Measurements from ENCODE around the gene CUL5.
"Not testable (repeated sequence)": the region's sequence is repeated elsewhere in the genome, so short reads cannot be mapped to it uniquely, and the experiment has no call there.

The CUL5 gene

DNA sequence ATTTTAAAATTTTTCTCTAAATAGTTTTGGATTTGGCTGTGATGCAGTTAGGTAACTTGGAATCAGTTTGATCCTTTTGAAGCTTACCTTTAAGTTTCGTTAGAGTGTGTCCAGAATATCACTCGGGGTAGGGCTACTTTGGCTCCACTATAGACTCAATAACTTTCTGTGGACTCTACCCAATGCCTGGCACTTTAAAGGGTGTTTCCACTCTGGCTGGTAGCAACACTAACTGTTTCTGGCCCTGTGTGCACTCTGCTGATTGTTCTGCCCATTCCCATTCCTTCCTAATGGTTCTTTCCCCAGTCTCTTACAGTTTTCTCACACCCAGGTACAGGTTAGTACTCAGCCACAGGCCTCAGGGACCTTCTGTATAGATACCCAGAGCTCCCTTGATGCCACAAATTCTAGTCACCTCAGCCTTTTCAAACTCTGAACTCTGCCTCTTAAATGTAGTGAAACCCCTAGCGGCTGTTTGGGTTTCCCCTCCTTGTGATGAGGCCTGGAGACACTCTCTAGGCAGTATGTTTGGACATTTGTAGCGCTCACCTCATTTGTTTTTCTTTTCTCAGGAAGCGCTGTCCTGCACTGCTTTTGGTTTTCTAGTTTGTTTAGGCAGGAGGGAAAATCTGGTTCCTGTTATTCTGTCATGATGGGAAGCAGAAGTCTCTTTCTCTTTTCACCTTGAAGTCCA, 16.8 kb downstream of the CUL5 start:
- DNase-seq = no peak

DNA sequence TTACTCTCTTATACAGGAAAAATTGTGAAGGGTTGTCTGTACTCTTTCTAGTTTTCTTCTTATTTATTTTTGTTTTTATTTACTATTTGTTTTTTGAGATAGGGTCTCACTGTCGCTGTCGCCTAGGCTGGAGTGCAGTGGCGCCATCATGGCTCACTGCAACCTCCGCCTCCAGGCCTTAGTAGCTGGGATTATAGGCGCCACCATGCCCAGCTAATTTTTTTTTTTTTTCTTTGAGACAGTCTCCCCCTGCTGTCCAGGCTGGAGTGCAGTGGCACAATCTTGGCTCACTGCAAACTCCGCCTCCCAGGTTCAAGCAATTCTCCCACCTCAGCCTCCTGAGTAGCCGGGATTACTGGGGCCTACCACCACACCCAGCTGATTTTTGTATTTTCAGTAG, 18.4 kb downstream of the CUL5 start:
- no peak for DNase-seq

DNA sequence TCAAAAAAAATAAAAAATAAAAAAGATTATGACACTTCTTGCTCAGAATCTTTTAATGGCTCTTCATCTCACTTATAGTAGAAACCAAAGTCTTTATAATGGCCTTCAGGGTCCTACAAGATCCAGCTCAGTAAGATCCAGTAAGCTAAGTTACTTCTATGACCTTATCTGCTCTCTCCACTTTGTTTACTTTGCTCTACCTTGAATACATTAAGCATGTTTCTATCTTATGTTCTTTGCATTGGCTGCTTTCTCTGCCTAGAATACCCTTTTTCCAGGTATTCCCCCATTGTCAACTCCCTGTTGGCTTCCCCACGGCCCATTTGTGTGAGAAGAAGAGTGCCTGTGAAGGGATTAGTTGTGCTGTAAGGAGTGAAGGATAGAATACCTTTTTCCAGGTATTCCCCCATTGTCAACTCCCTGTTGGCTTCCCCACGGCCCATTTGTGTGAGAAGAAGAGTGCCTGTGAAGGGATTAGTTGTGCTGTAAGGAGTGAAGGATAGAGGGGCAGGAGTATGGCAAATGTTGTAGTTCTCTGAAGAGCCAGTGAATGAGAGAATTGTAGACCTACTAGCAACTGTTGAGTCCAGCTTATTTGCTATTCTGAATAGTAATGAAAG, 20.2 kb downstream of the CUL5 start:
- DNase-seq = not testable (repeated sequence)

DNA sequence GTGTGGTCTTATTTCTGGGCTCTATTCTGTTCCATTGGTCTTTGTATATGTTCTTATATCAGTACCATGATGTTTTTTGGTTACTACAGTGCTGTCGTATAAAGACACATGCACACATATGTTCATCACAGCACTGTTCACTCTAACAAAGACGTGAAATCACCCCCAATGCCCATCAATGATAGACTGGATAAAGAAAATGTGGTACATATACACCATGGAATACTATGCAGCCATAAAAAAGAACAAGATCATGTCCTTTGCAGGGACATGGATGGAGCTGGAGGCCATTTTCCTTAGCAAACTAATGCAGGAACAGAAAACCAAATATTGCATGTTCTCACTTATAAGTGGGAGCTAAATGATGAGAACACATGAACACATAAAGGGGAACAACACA, 22.9 kb downstream of the CUL5 start:
- DNase-seq = not testable (repeated sequence)

DNA sequence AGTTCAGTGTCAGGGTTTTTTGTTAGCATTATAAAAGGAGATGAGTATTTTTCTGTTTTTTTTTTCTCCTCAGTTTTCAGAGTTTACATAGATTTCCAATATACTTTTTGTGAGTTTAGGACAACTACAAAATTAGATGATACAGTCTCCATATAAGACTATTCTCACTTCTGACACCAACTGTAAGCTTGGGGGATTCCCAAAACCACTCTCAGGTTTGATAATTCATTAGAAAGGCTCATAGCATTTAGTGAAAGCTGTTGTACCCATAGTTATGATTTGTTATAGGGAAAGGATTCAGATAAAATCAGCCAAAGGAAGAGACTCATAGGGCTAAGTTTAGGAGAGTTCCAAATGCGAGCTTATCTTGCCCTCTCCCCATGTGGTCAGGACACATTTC, 24.1 kb downstream of the CUL5 start:
- DNase-seq = no peak

DNA sequence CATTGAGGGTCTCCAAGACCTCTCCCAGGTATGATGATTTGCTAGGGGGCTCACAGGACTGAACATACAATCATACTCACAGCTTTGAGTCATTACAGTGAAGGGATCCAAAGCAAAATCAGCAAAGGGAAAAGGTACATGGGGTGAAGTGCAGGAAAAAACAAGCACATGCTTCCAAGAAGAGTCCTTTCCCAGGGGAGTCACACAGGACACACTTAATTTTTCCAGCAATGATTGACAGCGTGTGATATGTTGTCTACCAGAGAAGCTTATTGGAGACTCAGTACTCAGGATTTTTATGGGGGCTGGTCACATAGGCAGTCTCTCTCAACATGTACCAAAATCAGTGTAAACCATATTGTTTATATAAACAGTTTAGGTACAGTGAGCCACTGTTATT, 25.3 kb downstream of the CUL5 start:
- DNase-seq = no peak

DNA sequence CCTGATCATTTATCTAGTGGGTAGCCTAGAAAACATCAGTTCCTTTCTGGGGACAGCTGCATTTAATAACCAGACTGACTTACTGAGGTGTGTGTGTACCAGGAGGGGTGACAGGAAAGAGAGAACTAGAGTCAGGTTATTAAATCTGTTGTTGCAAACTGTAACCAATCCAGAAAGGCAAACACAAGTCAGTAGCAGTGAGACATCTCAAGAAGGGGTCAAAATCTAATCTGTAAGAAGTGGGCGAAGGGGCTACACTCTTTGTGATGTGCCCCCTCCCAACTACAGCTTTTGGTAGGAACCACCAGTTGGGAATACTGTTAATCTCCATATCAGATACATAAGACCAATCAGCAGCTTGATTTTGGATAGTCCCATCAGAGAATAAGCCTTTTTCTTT, 26.3 kb downstream of the CUL5 start:
- no peak for DNase-seq

DNA sequence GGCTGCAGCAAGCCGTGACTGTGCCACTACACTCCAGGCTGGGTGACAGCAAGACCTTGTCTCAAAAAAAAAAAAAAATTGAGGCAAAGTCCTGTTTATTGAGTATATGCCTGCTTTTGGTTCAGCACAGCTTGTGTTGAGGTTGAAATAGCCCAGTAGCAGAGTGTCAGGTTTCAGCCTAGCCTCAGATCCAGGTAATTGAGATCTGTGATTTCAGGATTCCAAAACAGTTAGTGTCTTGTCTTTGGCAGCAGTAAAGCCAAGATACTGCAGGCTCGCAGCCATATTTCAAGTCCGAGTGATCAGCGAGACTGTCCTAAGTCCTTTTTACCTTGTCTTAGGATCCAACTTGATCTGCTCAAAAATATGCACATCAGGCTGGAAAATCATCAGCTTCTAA, 27.0 kb downstream of the CUL5 start:
- DNase-seq = no peak

DNA sequence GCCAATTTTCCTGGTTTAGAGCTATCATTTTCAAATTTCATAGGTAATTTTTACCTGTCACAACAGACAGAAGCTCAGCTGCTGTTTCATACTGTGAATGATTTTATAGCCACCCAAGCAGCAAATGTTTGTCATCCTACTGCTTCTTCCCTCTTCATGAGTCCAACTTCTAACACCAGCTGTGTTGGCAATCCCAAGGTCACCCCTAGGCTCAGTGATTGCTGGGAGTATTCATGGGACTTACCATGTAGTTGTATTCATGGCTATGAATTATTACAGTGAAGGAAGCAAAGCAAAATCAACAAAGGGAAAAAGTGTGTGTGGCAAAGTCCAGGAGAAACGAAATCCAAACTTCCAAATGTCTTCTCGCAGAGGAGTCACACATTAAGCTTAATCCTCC, 28.5 kb downstream of the CUL5 start:
- DNase-seq = no peak

DNA sequence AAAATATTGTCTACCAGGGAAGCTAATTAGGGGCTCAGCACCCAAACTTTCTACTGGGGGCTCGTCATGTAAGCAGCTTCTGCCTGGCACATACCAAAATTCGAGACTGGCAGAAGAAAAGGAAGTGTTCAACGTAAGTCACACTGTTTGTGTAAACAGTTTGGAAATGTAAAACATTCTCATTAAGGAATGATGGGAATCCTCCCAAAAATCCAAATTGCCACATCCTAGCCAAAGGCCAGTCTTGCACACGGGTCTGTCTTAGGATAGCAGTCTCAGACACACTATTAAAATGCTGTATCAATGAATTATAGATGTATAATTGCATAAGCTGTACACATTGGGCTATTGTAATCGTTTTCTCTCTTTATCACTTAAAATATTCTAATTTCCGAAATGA, 28.9 kb downstream of the CUL5 start:
- DNase-seq = no peak

DNA sequence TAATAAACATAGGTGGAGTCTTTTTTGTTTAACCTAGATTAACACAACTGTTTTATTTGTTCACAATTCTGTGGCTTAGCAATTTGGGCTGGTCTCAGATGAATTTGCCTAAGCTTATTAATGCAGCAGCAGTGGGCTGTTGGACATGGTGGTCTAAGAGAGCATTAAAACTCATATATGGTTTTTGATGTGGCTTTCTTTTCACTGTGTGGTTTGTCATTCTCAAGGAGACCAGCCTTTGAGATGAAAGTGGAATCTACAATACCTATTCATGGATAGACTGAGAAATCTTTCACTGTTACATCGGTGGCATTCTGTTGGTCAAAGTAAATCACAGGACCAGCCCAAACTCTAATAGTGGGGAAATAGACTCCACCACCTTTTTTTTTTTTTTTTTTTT, 39.6 kb downstream of the CUL5 start:
- no peak for DNase-seq

DNA sequence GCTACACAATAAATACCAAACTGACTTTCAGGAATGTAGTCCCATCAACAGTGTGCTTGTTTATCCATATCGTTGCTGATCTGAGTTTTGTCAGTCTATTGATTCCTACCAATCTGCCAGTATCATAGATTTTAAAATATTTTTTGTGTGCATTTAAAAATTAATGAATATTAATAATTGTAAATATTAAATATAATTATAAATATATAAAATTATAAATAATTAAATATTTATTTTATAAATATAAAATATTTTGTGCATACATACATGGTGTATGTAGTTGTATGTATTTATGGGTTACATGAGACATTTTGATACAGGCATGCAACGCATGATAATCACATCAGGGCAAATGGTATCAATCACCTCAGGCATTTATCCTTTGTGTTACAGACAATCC, 53.6 kb downstream of the CUL5 start:
- no peak for DNase-seq

DNA sequence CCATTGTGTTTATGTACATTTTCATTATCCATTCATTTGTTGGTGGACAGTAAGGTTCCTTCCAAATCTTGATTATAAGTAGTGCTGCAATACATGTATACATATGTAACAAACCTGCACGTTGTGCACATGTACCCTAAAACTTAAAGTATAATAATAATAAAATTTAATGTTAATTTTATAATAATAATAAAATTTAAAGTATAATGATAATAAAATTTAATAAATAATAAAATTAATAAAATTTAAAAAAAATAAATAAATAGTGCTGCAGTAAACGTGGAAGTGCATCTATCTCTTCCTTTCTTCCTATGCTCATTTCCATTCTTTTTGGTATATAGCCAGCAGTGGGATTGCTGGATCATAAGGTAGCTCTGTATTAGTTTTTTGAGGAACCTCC, 54.7 kb downstream of the CUL5 start:
- no peak for DNase-seq

DNA sequence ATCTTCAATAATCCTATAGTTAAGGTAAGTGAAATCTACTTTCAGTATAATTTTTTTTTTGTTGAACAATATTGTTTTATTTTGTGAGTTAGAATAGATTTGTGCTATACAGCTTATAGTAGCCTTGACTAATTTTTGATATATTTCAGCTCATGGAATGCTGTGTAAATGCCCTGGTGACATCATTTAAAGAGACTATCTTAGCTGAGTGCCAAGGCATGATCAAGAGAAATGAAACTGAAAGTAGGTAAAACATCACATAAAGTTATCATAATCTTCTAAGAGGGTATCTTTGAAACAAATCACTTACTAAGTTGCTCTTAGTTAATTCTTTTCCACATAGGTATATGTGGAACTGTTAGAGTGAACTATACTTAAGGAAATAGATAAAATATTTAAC, 61.2 kb downstream of the CUL5 start:
- DNase-seq = no peak

DNA sequence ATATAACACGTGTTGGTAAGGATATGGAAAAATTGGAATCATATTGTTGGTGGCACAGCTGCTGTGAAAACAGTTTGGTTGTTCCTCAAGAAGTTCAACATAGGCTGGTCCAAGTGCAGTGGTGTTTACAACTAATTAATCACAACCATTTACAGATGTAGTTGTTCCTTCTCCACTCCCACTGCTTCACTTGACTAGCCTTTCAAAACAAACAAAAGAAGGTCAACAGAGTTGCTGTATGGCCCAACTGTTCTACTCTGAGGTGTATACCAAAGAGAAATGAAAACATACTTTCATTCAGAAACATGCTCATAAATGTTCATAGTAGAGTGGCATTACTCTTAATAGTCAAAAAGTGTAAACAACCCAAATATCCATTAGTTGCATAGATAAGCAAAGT, 76.1 kb downstream of the CUL5 start:
- DNase-seq = no peak

DNA sequence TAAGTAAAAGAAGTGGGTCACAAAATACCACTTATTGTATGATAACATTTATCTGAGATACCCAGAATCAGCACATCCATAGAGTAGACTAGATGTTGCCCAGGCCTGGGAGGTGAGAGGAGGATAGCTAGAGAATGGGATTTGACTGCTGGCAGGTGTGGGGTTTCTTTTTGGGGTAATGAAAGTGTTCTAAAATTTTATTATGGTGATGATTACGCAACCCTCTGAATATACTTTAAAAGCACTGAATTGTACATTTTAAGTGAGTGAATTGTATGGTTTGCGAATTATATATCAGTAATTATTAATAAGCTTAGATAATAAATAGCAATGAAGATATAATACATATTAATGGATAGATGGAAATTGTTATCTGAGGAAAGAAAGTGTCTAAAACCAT, 77.0 kb downstream of the CUL5 start:
- DNase-seq = no peak

DNA sequence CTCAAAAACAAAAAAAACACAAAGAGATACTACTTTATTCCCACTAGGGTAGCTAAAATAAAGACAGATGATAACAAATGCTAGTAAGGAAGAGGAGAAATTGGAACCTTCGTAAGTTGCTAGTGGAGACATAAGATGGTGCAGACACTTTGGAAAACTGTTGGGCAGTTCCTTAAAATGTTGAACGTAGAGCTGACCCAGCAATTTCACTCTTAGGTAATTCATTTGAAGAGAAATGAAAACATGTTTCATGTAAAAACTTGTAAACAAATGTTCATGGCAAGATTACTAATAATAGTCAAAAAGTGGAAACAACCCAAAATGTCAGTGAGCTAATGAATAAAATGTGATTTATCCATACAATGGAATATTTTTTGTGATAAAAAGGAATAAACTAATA, 83.4 kb downstream of the CUL5 start:
- DNase-seq = no peak

DNA sequence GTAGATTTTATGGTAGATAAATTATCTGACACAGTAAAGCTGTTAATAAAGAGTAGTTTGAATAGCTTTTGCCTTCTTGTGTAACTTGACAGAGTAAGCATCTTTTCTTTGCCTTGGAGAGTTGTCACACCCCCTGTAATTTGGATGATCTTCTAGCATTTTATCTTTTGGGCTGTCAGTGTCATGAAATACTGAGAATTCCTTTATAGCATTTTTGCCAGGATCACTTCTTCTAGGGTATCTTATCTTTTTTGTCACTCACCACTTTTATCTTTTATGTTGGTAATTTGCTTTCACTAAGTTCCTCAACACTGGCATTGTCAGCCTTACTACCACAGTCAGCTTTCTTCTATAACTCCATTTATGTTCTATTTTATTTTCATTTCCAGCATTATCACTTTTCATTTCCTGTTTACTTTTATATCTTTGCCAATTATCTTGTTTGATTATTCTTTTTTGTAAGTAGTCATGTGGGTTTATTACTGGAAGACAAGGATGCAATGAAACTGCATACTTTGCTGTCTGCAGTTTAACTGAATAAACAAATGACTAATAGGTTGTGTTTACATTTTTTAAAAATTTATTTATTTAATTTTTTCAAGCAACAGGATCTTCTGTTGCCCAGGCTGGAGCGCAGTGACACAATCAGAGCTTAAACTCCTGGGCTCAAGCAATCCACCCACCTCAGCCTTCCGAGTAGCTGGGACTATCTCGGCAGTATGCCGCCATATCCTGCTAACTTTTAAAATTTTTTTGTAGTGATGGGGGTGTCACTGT, 84.6 kb downstream of the CUL5 start:
- DNase-seq = no peak

DNA sequence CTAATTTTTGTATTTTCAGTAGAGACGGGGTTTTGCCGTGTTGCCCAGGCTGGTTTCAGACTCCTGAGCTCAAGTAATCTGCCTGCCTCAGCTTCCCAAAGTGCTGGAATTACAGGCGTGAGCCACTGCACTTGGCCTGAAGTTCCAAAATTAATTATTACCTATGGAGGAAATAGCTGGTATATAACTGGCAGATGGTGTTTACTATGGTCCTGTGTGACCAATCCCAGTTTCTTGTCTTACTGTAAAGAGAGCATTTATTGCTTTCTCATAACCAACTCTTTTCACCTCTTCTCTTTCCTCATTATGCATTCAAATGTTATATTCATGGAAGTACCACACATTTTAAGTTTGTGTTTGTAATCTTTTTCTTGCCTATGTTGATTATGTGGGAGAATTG, 88.5 kb downstream of the CUL5 start:
- no peak for DNase-seq

DNA sequence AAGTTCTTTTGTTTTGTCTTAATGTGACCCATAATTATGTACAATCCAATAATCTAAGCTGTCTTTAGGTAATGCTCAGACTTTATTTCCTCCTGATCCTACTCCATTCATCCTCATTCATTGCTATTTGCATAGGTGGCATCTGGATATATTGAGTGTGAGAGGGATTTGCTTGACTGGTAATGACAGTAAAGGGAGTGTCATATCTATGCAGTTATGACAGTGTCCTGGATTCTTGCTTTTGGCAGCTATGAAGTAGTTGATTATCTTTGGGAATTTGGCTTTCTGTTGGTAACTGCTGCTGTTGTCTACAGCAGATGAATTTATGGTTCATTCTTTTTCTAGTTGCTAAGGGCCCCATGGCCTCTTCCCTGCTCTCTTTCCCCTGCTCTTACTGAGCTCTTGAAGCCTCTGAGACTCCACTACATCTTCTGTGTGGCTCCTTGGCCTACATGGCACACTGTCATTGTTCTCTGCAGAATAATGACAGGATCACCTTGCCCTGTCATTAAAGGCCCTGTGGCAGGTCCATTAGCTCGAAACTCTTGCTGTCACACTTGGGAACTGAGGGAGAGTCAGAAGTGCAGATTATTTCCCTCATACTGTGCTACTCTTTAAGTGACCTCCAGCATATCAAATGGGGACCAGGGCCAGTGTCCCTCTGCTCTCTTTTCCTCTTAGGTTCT, 92.5 kb downstream of the CUL5 start:
- DNase-seq = no peak

DNA sequence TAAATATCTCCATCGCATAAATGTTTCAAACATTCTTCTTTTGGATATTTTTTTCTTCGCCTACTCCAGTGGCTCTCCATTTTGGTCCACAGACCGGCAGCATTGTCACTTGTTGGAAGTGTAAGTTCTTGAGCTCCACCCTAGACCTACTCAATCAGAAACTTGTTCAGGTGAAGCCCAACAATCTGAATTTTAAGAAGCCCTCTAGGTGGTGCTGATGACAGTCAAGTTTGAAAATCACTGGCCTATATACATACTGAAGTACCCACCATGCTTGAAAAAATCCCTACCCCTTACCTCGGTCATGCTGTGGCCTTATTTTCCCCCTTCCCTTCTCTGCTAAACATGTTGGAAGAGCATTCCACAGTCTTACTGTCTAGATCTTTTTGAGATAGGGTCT, 102.4 kb downstream of the CUL5 start:
- no peak for DNase-seq

DNA sequence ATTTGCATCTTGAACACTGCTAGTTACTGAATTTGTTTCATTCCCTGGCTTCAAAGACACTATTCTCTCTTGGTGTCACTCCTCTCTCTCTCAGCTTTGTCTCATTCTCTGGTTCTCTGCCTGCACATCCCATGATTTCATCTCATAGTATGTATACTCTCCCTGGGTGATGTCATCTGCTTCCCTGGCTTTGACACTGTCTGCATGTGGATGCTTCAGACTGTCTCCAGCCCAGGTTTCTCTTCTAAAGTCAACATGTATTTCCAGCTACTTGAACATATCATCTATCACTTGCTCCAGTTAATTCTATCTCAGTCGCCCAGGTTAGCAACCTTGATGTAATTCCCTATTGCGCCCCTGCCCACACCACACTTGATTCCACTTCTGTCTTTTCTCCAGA, 103.4 kb downstream of the CUL5 start:
- no peak for DNase-seq

DNA sequence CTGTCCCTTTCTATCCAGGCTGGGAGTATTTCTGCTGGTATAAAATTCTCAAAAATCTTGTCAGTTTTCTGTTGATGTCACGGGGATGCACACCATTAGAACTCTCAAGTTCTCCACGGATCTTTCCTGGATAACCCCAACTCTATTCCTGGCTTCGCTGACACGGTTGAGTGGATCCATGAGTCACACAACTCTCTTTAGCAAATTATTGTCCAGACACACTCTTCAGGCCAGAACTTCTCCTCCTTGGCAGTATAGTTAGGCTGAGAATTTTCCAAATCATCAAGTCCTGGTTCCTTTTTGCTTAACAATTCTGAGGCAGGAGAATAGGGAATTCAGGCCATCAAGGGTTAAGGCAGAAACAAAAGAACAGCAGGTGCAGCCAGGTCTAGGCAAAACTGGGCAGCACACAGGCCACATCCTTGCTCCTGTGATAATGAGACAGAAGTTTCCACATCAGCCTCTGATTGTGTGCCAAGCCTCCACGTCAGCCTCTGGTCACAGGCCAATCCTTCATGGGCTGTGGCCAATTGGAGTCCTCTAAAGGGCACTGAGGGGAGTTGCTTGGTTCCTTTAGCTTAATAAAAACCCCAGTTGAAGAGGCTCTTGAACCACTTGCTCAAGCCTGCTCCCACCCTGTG, 106.9 kb downstream of the CUL5 start:
- DNase-seq = peak; percentile 99

Measured in DMS79 (cell line).